IMR-90 (cell line): ENCODE results near the gene MLLT3. TPM values are rescaled to one million over a fixed set of nuclear protein-coding genes. Genes with fewer than 3 reads are reported as not detected.

Experiments used
- ATAC-seq: fragments of 200-7000 bp; cut with Tn5 transposase; 2 replicates; pipeline ENCODE4 v1.9.1; 2020; ENCODE audit warnings: low read depth, mild to moderate bottlenecking, moderate library complexity
- BruUV-seq: library from RNA; stranded (reverse); fragments of 400-500 nt; replicated peaks from 2 replicates; lab custom pipeline; 2021; lab: Mats Ljungman, UMichigan
- CTCF ChIA-PET: fragments of 300-600 bp; formaldehyde crosslinking; extraction: SDS; loops from one replicate; lab custom pipeline; 2021; ENCODE audit warnings: antibody characterized with exemption; lab: Yijun Ruan, JAX
- POLR2A ChIA-PET: fragments of 300-600 bp; sonication (Branson Sonifier 250); formaldehyde crosslinking; loops from one replicate; lab custom pipeline; 2022; ENCODE audit warnings: antibody characterized with exemption; ENCODE audit not compliant: unreplicated experiment; lab: Charles Lee
- DNase-seq: peaks from one replicate; pipeline ENCODE4 v3.0.0; 2013
- H2AFZ ChIP-seq: replicated peaks from 2 replicates; pipeline ENCODE3; 2013; ENCODE audit warnings: low read length, mild to moderate bottlenecking; ENCODE audit not compliant: poor library complexity
- H2AK5ac ChIP-seq: 2 replicates; pipeline ENCODE4 v1.6.1; 2013; ENCODE audit warnings: low read depth, low read length, inconsistent platforms
- H2AK9ac ChIP-seq: replicated peaks from 2 replicates; pipeline ENCODE3; 2013; ENCODE audit warnings: mild to moderate bottlenecking, low read depth, low read length, moderate library complexity; ENCODE audit not compliant: poor library complexity
- H2BK120ac ChIP-seq: 2 replicates; pipeline ENCODE4 v1.6.1; 2013; ENCODE audit warnings: low read depth, low read length, inconsistent platforms
- H2BK15ac ChIP-seq: 3 replicates; pipeline ENCODE4 v1.6.1; 2013; ENCODE audit warnings: low read depth, low read length, inconsistent platforms
- H2BK20ac ChIP-seq: 2 replicates; pipeline ENCODE4 v1.6.1; 2013; ENCODE audit warnings: low read depth, mild to moderate bottlenecking, inconsistent platforms, low read length, moderate library complexity
- H2BK5ac ChIP-seq: 2 replicates; pipeline ENCODE4 v1.6.1; 2013; ENCODE audit warnings: mild to moderate bottlenecking, low read depth, low read length, inconsistent platforms; ENCODE audit not compliant: poor library complexity, severe bottlenecking
- H3K14ac ChIP-seq: replicated peaks from 2 replicates; pipeline ENCODE4 v1.6.1; 2013; ENCODE audit warnings: low read depth, low read length, inconsistent platforms
- H3K18ac ChIP-seq: 2 replicates; pipeline ENCODE4 v1.6.1; 2013; ENCODE audit warnings: low read depth, low read length, control low read depth
- H3K23ac ChIP-seq: 2 replicates; pipeline ENCODE4 v1.6.1; 2013; ENCODE audit warnings: low read depth, low read length, inconsistent platforms
- H3K27ac ChIP-seq: 2 replicates; pipeline ENCODE4 v1.5.1; 2013; ENCODE audit warnings: mild to moderate bottlenecking, control low read depth, low read length; ENCODE audit not compliant: insufficient read depth
- H3K27me3 ChIP-seq: 2 replicates; pipeline ENCODE4 v1.6.1; 2013; ENCODE audit warnings: low read length; ENCODE audit not compliant: control insufficient read depth, insufficient read depth
- H3K36me3 ChIP-seq: 2 replicates; pipeline ENCODE4 v1.6.1; 2013; ENCODE audit warnings: low read length, mixed read lengths; ENCODE audit not compliant: control insufficient read depth, insufficient read depth
- H3K4ac ChIP-seq: 2 replicates; pipeline ENCODE4 v1.6.1; 2013; ENCODE audit warnings: low read depth, low read length, inconsistent platforms
- H3K4me1 ChIP-seq: 2 replicates; pipeline ENCODE4 v1.6.1; 2013; ENCODE audit warnings: low read length, mixed read lengths; ENCODE audit not compliant: control insufficient read depth, insufficient read depth
- H3K4me2 ChIP-seq: 2 replicates; pipeline ENCODE4 v1.6.1; 2013; ENCODE audit warnings: low read depth, mild to moderate bottlenecking, control low read depth, low read length, moderate library complexity
- H3K4me3 ChIP-seq: 2 replicates; pipeline ENCODE4 v1.5.1; 2013; ENCODE audit warnings: low read depth, mild to moderate bottlenecking, control low read depth, low read length, moderate library complexity; ENCODE audit not compliant: insufficient read depth
- H3K56ac ChIP-seq: 2 replicates; pipeline ENCODE4 v1.6.1; 2013; ENCODE audit warnings: low read length, inconsistent platforms; ENCODE audit not compliant: insufficient read depth; ENCODE audit errors: extremely low read depth
- H3K79me1 ChIP-seq, 2 experiments: 2 replicates each; pipeline ENCODE4 v1.6.1; 2013; ENCODE audit warnings: low read length in 2 of 2, inconsistent platforms in 1 of 2, low read depth in 1 of 2
- H3K9ac ChIP-seq: 2 replicates; pipeline ENCODE4 v1.6.1; 2013; ENCODE audit warnings: low read depth, low read length, control low read depth
- H3K9me1 ChIP-seq: 2 replicates; pipeline ENCODE4 v1.6.1; 2013; ENCODE audit warnings: low read length, inconsistent platforms; ENCODE audit not compliant: insufficient read depth
- H3K9me3 ChIP-seq: 2 replicates; pipeline ENCODE4 v1.6.1; 2013; ENCODE audit warnings: low read length; ENCODE audit not compliant: control insufficient read depth, insufficient read depth
- H4K20me1 ChIP-seq: 2 replicates; pipeline ENCODE4 v1.6.1; 2013; ENCODE audit warnings: low read length, inconsistent platforms; ENCODE audit not compliant: insufficient read depth
- H4K5ac ChIP-seq: 2 replicates; pipeline ENCODE4 v1.6.1; 2013; ENCODE audit warnings: mild to moderate bottlenecking, low read depth, low read length, control low read depth
- H4K8ac ChIP-seq, 2 experiments: 2 replicates each; pipeline ENCODE4 v1.6.1; 2013; ENCODE audit warnings: low read depth in 2 of 2, low read length in 2 of 2, control low read depth in 1 of 2, inconsistent platforms in 1 of 2
- H4K91ac ChIP-seq: 2 replicates; pipeline ENCODE4 v1.6.1; 2013; ENCODE audit warnings: low read depth, low read length, inconsistent platforms; ENCODE audit not compliant: insufficient read depth
- BHLHE40 ChIP-seq: fragments of 150-350 bp; IDR thresholded peaks from 2 replicates; pipeline ENCODE4 v1.6.1; 2016; ENCODE audit warnings: mild to moderate bottlenecking, low read depth, low read length
- CEBPB ChIP-seq: IDR thresholded peaks from 2 replicates; pipeline ENCODE4 v1.6.1; 2012; ENCODE audit warnings: low read depth, low read length, improper control_type of control experiment
- CHD1 ChIP-seq: IDR thresholded peaks from 2 replicates; pipeline ENCODE4 v1.6.1; 2012; ENCODE audit warnings: low read depth, low read length, improper control_type of control experiment
- CTCF ChIP-seq: conservative IDR thresholded peaks from 2 replicates; pipeline ENCODE4 v1.5.1; 2012; ENCODE audit warnings: mild to moderate bottlenecking, low read depth, low read length, improper control_type of control experiment
- ELK1 ChIP-seq: fragments of 150-350 bp; IDR thresholded peaks from 2 replicates; pipeline ENCODE4 v1.6.1; 2016; ENCODE audit warnings: low read depth, mild to moderate bottlenecking, low read length, moderate library complexity, borderline replicate concordance
- FOS ChIP-seq: fragments of 150-350 bp; IDR thresholded peaks from 2 replicates; pipeline ENCODE4 v1.6.1; 2016; ENCODE audit warnings: low read depth, low read length
- MAFK ChIP-seq: IDR thresholded peaks from 2 replicates; pipeline ENCODE4 v1.6.1; 2012; ENCODE audit warnings: low read depth, low read length, improper control_type of control experiment
- MAZ ChIP-seq: IDR thresholded peaks from 2 replicates; pipeline ENCODE4 v1.6.1; 2012; ENCODE audit warnings: low read depth, mild to moderate bottlenecking, low read length, improper control_type of control experiment, moderate library complexity, borderline replicate concordance
- NFE2L2 ChIP-seq: fragments of 150-350 bp; IDR thresholded peaks from 2 replicates; pipeline ENCODE4 v1.6.1; 2016; ENCODE audit warnings: low read depth, mild to moderate bottlenecking, low read length
- POLR2A ChIP-seq: IDR thresholded peaks from 2 replicates; pipeline ENCODE4 v1.6.1; 2012; ENCODE audit warnings: mild to moderate bottlenecking, low read depth, low read length
- RAD21 ChIP-seq: IDR thresholded peaks from 2 replicates; pipeline ENCODE4 v1.6.1; 2012; ENCODE audit warnings: low read length, improper control_type of control experiment
- RCOR1 ChIP-seq: IDR thresholded peaks from 2 replicates; pipeline ENCODE4 v1.6.1; 2012; ENCODE audit warnings: mild to moderate bottlenecking, low read length, improper control_type of control experiment; ENCODE audit not compliant: insufficient replicate concordance
- SMC3 ChIP-seq: fragments of 150-350 bp; IDR thresholded peaks from 2 replicates; pipeline ENCODE4 v1.6.1; 2016; ENCODE audit warnings: low read depth, mild to moderate bottlenecking, antibody characterized with exemption, low read length, moderate library complexity
- USF2 ChIP-seq: fragments of 150-350 bp; IDR thresholded peaks from 2 replicates; pipeline ENCODE4 v1.6.1; 2017; ENCODE audit warnings: mild to moderate bottlenecking, antibody characterized with exemption, low read length, low read depth
- dilution Hi-C: fragments of 300-500 bp; cut with HindIII; formaldehyde crosslinking; loops from one replicate; pipeline ENCODE4 v1.14.3; 2018; ENCODE audit warnings: low sequenced_read_pairs; ENCODE audit not compliant: unreplicated experiment
- in situ Hi-C: fragments of 300-500 bp; cut with MboI; formaldehyde crosslinking; loops from 3 replicates; pipeline ENCODE4 v1.14.3; 2019; ENCODE audit warnings: low sequenced_read_pairs, inconsistent platforms, mixed read lengths
- intact Hi-C: fragments of 100-400 bp; cut with micrococcal nuclease; formaldehyde crosslinking; loops from 2 replicates; pipeline ENCODE4 v1.10.0; 2022
- polyA plus RNA-seq, 3 experiments: library from polyadenylated mRNA; depleted of rRNA; stranded (reverse); fragments of >200 nt; gene quantifications; 2 replicates each; pipeline ENCODE4 v1.2.3, GENCODE V29; 2012; ENCODE audit warnings: low replicate concordance in 1 of 3
- total RNA-seq: library from RNA; depleted of rRNA; stranded (reverse); fragments of >200 nt; gene quantifications from 2 replicates; pipeline ENCODE4 v1.2.3, GENCODE V29; 2012

Gene MLLT3
- total and polyA plus RNA-seq, 2 of the 4 experiments (the other 2 are of a cell fraction) = 10.4 to 21.1 TPM

DNA sequence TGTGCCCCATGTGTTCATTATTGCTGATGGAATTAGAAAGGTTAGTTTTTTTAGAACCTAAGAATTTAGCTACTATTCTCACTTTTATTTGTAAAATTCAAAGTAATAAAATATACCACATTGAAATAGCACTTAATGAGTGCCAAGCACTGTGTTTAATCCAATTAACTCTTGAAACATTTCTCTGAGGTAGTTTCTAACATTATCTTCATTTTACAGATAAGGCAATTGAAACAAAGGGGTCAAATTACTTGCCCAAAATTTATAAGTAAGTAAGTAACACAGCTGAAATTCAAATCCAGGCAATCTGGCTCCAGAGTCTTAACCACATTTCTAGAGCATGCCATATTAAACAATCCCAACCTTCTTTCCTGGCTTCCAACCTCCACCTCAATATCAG is 84.2 kb downstream of the MLLT3 start:
- in situ Hi-C loops (no loop called here), intact Hi-C loops (no loop called here), dilution Hi-C loops (no loop called here)
- Histone ChIP-seq H2BK15ac (no peak overlapping the region), H4K91ac (no peak overlapping the region), H3K9ac (no peak overlapping the region), H3K27ac (no peak overlapping the region), H3K9me3 (peaks cover 8% of the 10 kb centered on the region), H2AK5ac (no peak overlapping the region), H4K20me1 (no peaks in the 10 kb centered on the region; the same call in 1 of the 2 replicates), H4K8ac (no peak overlapping the region), H3K14ac (no peak overlapping the region), H3K4me3 (no peak overlapping the region), H3K23ac (no peak overlapping the region), H2BK120ac (no peak overlapping the region), H4K5ac (no peak overlapping the region), H3K4ac (no peak overlapping the region), H3K9me1 (no peaks in the 10 kb centered on the region), H2AK9ac (no peak overlapping the region), H3K27me3 (no peaks in the 10 kb centered on the region), H3K4me2 (no peak overlapping the region), H3K36me3 (no peaks in the 10 kb centered on the region), H3K56ac (no peak overlapping the region), H3K79me1 (peaks cover 3 to 21% of the 10 kb centered on the region in 2 experiments; a peak in 3 of 4 replicates), H2AFZ (no peak overlapping the region), H3K4me1 (peaks cover 2% of the 10 kb centered on the region; the same call in 1 of the 2 replicates), H2BK20ac (no peak overlapping the region), H3K18ac (no peak overlapping the region), H2BK5ac (no peak overlapping the region)
- ATAC-seq (no peak), DNase-seq (no peak)
- BruUV-seq = no TSS peak
- no peak for TF ChIP-seq ELK1
- TF ChIP-seq CEBPB = no peak
- no peak for TF ChIP-seq SMC3
- TF ChIP-seq RAD21 = no peak
- no peak for TF ChIP-seq RCOR1
- no peak for TF ChIP-seq MAZ
- TF ChIP-seq BHLHE40 = no peak
- no peak for TF ChIP-seq USF2
- TF ChIP-seq MAFK = no peak
- TF ChIP-seq POLR2A = no peak
- TF ChIP-seq FOS = no peak
- TF ChIP-seq NFE2L2 = no peak
- no peak for TF ChIP-seq CTCF
- no peak for TF ChIP-seq CHD1
- CTCF ChIA-PET = no interaction called here
- POLR2A ChIA-PET = no interaction called here
